Gastrocnemius medialis (tissue), 4 donors: Measurements from ENCODE around the gene MSH3.

Experiments used
- POLR2A ChIP-seq, 2 donors: fragments of 450-650 bp; IDR thresholded peaks; one replicate each; pipeline ENCODE4 v1.6.1; 2017; ENCODE audit warnings: antibody characterized with exemption in 2 of 2, mild to moderate bottlenecking in 2 of 2, moderate library complexity in 2 of 2
- TF ChIP-seq, protein P1 (sequence below), 5 experiments: fragments of 450-650 bp in 3 of 5; fragments of 200-600 bp in 2 of 5; sonication (generic) in 2 of 5; IDR thresholded peaks in 4 of 5; conservative IDR thresholded peaks in 1 of 5; 1 replicate in 4 of 5; 2 replicates in 1 of 5; pipeline ENCODE4 v1.5.1; 2016 to 2019; ENCODE audit warnings: antibody characterized with exemption in 5 of 5, mild to moderate bottlenecking in 3 of 5, moderate library complexity in 3 of 5

DNA sequence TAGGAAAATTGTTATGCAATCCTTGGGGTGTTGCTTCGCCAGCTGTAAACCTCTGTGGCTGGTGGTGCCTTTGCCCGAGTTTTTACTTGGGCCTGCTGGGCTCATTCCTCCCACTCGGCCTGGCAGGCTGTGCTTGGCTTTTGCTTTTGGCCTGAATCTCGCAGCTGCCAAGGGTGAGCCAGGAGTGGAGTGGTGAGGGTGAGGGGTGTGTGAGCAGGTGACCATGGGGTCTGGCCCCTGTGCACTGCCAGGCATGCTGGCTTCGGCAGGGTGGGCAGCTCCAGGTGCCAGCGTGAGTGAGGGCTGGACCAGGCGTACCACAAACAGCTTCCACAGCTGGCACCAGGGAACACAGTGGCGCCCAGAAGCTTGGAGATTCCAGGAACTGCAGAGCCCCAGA is 12.9 kb downstream of the MSH3 start:
- TF ChIP-seq, protein P1, sequence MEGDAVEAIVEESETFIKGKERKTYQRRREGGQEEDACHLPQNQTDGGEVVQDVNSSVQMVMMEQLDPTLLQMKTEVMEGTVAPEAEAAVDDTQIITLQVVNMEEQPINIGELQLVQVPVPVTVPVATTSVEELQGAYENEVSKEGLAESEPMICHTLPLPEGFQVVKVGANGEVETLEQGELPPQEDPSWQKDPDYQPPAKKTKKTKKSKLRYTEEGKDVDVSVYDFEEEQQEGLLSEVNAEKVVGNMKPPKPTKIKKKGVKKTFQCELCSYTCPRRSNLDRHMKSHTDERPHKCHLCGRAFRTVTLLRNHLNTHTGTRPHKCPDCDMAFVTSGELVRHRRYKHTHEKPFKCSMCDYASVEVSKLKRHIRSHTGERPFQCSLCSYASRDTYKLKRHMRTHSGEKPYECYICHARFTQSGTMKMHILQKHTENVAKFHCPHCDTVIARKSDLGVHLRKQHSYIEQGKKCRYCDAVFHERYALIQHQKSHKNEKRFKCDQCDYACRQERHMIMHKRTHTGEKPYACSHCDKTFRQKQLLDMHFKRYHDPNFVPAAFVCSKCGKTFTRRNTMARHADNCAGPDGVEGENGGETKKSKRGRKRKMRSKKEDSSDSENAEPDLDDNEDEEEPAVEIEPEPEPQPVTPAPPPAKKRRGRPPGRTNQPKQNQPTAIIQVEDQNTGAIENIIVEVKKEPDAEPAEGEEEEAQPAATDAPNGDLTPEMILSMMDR (IDR thresholded peaks at IDR 0.05 in 4 of 5, conservative IDR thresholded peaks at IDR 0.05 in 1 of 5), result no peak
- TF ChIP-seq POLR2A (IDR thresholded peaks at IDR 0.05), result no peak
